NCI-H2227 treated with DMSO at 0.1 percent for 48 hours (cell line): ENCODE measurements around the gene WDFY3.

Source experiments
- DNase-seq: peaks from one replicate; lab custom pipeline; 2025; lab: John Stamatoyannopoulos, UW

Gene WDFY3

DNA sequence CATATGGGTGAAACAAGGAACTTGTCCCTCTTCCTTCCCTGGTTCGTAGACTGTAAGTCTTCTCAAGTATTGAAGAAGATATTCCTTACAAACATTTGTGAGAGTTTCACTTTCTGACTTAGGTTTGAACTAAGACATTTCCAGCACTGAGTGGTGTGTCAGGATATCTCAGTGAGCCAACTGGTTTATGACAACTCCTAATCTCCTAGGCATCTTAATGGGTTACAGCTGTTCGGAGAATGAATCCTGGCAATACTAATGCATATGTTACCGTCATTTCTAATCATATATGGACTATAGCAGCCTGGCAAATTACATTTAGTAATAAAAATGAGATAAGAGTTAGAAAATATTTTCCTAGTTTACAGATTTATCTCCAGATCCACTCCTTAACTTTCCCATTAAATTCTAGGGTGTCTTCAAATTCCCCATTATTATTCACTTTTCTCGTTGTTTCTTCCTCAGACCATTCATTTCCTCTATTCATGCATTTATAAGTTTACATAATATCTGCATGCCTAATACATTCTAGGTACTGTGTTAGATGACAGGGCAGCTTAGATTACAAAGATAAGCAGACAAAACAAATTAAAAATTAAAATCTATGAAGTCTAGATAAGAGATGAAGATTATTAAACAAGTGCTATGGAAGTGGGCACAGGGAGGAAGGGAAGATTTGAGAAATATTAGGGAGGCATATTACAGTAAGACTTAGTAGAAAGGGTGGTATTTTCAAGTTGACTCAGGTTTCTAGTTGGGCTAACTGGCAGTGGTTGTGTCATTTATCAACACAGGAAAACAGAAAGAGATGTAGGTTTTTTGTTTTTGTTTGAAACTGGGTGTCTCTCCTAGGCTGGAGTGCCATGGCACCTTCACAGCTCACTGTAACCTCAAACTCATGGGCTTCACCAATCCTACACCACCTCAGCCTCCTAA lies 173.9 kb downstream of the WDFY3 start:
- DNase-seq: no peak

DNA sequence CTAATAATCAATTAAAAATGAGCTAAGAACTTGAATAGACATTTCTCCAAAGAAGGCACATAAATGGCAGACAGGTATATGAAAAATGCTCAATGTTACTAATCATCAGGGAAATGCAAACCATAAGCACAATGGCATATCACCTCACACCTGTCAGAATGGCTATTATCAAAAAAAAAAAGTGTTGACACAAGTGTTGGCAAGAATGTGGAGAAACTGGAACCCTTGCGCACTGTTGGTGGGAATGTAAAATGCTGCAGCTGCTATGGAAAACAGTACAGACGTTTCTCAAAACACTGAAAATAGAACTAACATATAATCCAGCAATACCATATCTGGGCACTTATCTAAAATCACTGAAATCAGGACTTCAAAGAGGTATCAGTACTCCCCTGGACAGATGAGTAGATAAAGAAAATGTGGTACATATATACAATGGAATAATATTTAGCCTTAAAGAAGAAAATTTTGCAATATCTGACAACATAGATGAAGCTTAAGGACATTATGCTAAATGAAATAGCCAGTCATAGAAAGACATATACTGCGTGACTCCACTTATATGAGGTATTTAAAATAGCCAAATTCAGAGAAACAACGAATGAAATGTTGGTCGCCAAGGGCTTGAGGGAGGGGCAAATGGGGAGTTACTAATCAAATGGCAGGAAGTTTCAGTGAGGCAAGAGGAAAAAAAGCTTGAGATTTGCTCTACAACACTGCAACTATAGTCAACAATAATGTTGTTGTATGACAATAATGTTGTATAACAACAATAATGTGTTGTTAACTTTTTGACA lies 175.5 kb downstream of the WDFY3 start:
- DNase-seq: no peak

GRCh38 chr4:84786478-84786877 lies 180.0 kb downstream of the WDFY3 start:
- DNase-seq: no peak

GRCh38 chr4:84782517-84782916 lies 184.0 kb downstream of the WDFY3 start:
- no peak for DNase-seq

DNA sequence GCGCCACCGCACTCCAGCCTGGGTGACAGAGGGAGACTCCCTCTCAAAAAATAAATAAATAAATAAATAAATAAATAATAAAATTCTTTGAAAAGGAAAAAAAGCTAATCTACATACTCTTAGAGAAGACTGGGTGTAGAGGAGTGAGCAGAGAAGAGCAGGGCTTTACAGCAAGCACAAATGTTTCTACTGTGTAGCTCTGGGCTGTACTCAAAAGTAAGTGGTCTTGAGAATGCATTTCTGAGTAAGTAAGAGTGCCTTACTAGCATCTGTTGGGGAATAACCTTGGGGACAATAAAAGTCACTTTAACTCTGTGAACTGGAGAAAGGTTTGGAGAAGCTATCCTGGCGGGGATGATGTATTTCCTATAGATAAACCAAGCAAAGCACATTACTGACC lies 185.8 kb downstream of the WDFY3 start:
- DNase-seq: no peak

DNA sequence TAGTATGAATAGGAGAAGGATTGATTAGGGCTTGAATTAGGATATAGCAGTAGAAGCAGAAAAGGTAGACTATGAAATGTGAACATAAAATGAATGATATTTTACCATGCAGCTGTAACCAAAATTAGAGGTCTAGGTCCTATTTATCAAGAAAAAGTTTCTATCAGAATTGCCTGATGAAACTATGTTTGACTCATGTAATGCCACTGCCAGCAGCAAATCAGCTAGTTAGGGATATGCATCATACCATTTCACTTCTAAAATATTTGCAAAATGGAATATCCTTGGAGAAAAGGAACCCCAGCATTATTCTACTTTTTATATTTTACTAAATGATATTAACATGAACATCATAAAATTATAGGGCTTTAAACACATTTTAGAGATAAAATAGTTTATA lies 188.4 kb downstream of the WDFY3 start:
- DNase-seq: no peak

DNA sequence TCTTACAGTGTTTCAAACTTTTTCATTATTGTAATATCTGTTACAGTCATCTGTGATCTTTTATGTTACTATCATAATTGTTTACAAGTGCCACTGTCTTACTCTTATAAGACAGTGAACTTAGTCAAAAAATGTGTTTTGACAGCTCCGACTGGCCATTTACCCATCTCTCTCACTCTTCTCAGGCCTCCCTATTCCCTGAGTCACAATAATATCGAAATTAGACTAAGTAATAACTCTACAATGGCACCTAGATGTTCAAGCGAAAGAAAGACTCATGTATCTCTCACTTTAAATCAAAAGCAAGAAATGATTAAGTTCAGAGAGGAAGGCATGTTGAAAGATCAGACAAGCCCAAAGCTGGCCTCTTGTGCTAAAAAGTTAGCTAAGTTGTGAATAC lies 199.3 kb downstream of the WDFY3 start:
- DNase-seq: no peak

- no peak for DNase-seq
Measured at GRCh38 chr4:84753321-84753972, 213.0 kb downstream of the WDFY3 start.

DNA sequence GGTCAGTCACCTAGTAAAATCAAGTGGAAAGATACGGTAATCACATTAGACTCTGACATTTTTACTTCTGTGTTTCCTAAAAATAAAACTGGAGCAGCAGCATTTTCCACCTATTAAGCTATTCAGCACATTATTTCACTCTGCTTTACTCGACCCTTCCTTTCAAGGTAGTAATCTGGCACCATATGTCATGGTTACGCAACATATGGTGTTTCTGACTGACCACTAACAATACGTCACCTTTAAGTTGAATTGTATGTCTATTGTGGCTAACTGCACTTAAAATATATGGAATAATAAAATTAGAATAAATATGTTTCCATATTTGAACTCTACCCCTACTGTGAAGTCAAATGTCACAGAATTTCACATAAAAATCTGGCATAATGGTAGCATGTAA lies 214.8 kb downstream of the WDFY3 start:
- DNase-seq: no peak

DNA sequence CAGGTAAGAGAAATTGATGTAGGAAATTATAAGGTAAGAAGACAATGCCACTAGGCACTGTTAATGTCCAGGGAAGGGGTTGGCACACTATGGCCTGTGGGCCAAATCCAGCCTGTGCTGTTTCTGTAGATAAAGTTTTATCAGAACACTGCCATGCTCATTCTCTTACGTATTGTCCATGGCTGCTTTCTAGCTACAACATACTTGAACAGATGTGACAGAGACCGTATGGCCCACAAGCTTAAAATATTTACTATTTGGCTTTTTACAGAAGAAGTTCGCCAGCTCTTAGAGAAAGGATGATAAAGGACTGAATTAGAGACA lies 215.6 kb downstream of the WDFY3 start:
- no peak for DNase-seq

GRCh38 chr4:84750260-84750959 lies 216.1 kb downstream of the WDFY3 start:
- peak; percentile 17 for DNase-seq

- no peak for DNase-seq
Measured at GRCh38 chr4:84740057-84740456, 226.4 kb downstream of the WDFY3 start.

- no peak for DNase-seq
Measured at GRCh38 chr4:84738622-84739021, 227.9 kb downstream of the WDFY3 start.

GRCh38 chr4:84737656-84738055 lies 228.8 kb downstream of the WDFY3 start:
- DNase-seq: no peak

- no peak for DNase-seq
Measured at GRCh38 chr4:84734037-84734436, 232.5 kb downstream of the WDFY3 start.

GRCh38 chr4:84733343-84734033 lies 233.0 kb downstream of the WDFY3 start:
- no peak for DNase-seq

DNA sequence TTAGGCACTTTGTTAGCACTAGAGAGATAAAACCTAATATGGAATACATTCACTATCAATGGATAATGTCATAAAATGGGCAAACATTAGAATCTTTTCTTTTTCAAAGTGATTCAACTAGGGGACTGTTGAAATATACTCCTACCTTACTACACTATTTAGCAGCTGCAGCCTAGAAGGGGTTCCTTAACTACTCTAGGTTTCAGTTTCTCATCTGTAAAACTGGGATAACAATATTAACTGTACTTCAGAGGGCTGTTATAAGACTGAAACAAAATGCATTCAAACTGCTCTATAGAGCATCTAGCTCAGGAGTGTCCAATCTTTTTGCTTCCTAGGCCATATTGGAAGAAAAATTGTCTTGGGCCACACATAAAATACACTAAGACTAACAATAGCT lies 236.1 kb downstream of the WDFY3 start:
- no peak for DNase-seq

DNA sequence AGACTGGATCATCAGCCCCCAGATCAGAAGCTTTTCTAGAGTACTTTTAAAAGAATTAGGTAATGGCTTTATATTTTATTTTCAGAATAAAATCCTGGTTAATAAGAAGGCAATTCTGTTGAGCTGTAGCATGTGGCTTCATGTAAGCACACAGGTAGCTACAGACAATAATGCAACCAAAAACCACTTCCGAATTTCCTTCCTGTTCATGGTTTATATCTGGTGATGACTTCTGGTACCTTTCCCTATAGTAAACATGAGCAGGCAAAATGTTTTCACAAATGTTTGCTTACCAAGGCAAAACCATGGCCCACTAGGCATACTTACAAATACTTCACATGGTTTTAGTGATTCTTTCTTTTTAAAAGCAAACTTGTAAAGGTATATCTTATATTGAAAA lies 239.0 kb downstream of the WDFY3 start:
- DNase-seq: no peak

DNA sequence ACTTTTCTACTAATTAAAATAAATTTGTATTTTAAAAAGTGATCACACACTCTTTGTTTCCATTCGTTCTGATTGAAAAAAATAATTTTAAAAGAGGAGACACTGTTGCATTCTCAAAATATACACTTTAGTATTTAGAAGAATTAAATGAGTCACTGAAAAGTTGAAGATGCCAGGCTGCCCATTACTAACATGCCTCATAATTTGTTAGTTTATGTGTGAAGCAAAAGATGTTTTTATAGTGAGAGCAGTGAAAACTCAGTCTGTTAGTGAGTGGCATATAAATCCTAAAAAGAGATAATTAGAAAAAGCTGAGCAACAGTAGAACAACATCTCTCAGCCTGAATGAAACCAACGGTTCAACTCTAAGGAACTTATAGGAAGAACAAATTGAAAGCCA lies 240.1 kb downstream of the WDFY3 start:
- no peak for DNase-seq

DNA sequence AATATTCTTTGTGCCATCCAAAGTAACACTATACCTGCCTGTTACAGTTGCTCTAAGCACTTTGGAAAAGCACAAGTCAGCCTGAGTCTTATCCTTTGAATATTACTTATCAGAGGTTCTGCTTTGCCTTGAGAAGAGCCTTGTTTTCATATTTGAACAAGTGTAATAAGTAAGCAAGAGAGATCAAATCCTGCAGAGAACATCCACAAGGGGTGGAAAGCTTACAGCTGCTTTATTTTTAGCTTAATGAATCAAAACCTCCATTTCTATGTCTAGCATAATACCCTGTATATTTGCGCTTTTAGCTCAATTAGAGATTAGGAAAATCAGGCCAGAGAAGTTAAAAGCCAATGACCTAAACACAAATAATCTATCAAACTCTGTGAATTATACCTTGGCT lies 243.8 kb downstream of the WDFY3 start:
- no peak for DNase-seq

- no peak for DNase-seq
Measured at GRCh38 chr4:84719115-84719514, 247.4 kb downstream of the WDFY3 start.

DNA sequence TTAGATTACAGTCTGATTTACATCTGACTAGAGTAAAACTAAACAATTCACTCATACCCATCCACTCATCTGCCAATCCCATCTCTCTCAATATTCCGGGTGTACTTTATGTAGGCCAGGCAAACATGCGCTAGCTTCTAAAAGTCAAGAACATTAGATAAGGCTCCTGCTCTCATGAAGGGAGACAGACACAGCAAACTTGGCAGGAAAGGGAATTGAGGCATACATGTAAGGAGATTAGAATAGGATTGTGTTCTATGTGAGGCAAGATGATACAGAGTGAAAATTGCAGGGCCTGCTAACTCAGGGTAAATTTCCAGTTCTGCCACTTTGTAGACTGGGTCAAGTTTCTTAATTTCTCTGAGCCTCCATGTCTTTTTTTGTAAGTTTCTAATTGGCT lies 247.8 kb downstream of the WDFY3 start:
- no peak for DNase-seq
